Measurements from ENCODE around the gene BBS4. TPM values are rescaled to one million over a fixed set of nuclear protein-coding genes. Genes with fewer than 3 reads are reported as not detected.
A peak's percentile ranks its signal among the peaks of the same experiment; 100 is the strongest.

BBS4 gene
- total and polyA plus RNA-seq, 2 donors (not counting 1 experiment from before 2014, with no cell fraction given): 27.9 to 29.4 TPM

- H3K36me3 ChIP-seq (ENCODE audit: control insufficient read depth, insufficient read depth, low read length): no peaks in the 10 kb centered on the region
- DNase-seq (ENCODE audit: low read depth in 2 of 2): peak in 1 of 2 donors; percentile 8
- H3K4me2 ChIP-seq (ENCODE audit: extremely low read depth, insufficient read depth, low read length): no peak overlapping the region
- no peak overlapping the region for H3K27ac ChIP-seq (ENCODE audit: insufficient read depth, low read length)
- no peaks in the 10 kb centered on the region for H3K9me3 ChIP-seq (ENCODE audit: control insufficient read depth, insufficient read depth, low read depth, low read length)
- H2AFZ ChIP-seq (ENCODE audit: low read length): no peak overlapping the region
- no peak overlapping the region for H3K4me3 ChIP-seq (replicated peaks in 1 of 4; ENCODE audit: control extremely low read depth in 1 of 4, insufficient read depth in 1 of 4, low read depth in 3 of 4, low read length in 4 of 4)
- no peak overlapping the region for H3K9ac ChIP-seq (ENCODE audit: insufficient read depth, low read length)
- H3K27me3 ChIP-seq (ENCODE audit: control insufficient read depth, insufficient read depth, low read length): no peaks in the 10 kb centered on the region
- no peak for TF ChIP-seq EZH2 (IDR thresholded peaks at IDR 0.05; ENCODE audit: low read length, missing control alignments)
- peak in 1 of 2 donors; percentile 6 for TF ChIP-seq CTCF (conservative IDR thresholded peaks at IDR 0.05 in 1 of 2, IDR thresholded peaks at IDR 0.05 in 1 of 2; ENCODE audit: low read depth in 1 of 2, low read length in 2 of 2)
- no peaks in the 10 kb centered on the region for H3K4me1 ChIP-seq (ENCODE audit: control insufficient read depth, extremely low read depth, insufficient read depth, low read length)
- H3K79me2 ChIP-seq (ENCODE audit: control insufficient read depth, insufficient read depth, low read length): peaks cover 6% of the 10 kb centered on the region
- H4K20me1 ChIP-seq (ENCODE audit: control insufficient read depth, extremely low read depth, insufficient read depth, low read length): no peaks in the 10 kb centered on the region
Measured at GRCh38 chr15:72770673-72771328, 84.8 kb downstream of the BBS4 start.

GRCh38 chr15:72771329-72771725 is 85.3 kb downstream of the BBS4 start:
- Histone ChIP-seq H3K9ac (ENCODE audit: insufficient read depth, low read length) (no peak overlapping the region), H3K79me2 (ENCODE audit: control insufficient read depth, insufficient read depth, low read length) (peaks cover 11% of the 10 kb centered on the region), H2AFZ (ENCODE audit: low read length) (no peak overlapping the region), H3K4me3 (replicated peaks in 1 of 4; ENCODE audit: control extremely low read depth in 1 of 4, insufficient read depth in 1 of 4, low read depth in 3 of 4, low read length in 4 of 4) (no peak overlapping the region), H3K27me3 (ENCODE audit: control insufficient read depth, insufficient read depth, low read length) (no peaks in the 10 kb centered on the region), H3K4me1 (ENCODE audit: control insufficient read depth, extremely low read depth, insufficient read depth, low read length) (no peaks in the 10 kb centered on the region), H4K20me1 (ENCODE audit: control insufficient read depth, extremely low read depth, insufficient read depth, low read length) (no peaks in the 10 kb centered on the region), H3K9me3 (ENCODE audit: control insufficient read depth, insufficient read depth, low read depth, low read length) (no peaks in the 10 kb centered on the region), H3K36me3 (ENCODE audit: control insufficient read depth, insufficient read depth, low read length) (no peaks in the 10 kb centered on the region), H3K4me2 (ENCODE audit: extremely low read depth, insufficient read depth, low read length) (no peak overlapping the region), H3K27ac (ENCODE audit: insufficient read depth, low read length) (no peak overlapping the region)
- TF ChIP-seq CTCF (conservative IDR thresholded peaks at IDR 0.05 in 1 of 2, IDR thresholded peaks at IDR 0.05 in 1 of 2; ENCODE audit: low read depth in 1 of 2, low read length in 2 of 2) (no peak), EZH2 (IDR thresholded peaks at IDR 0.05; ENCODE audit: low read length, missing control alignments) (no peak)
- no peak for DNase-seq (ENCODE audit: low read depth in 2 of 2)

GRCh38 chr15:72774696-72775383 is 88.8 kb downstream of the BBS4 start:
- no peak for DNase-seq (ENCODE audit: low read depth in 2 of 2)
- H3K79me2 ChIP-seq (ENCODE audit: control insufficient read depth, insufficient read depth, low read length): peaks cover 24% of the 10 kb centered on the region
- no peak overlapping the region for H3K9ac ChIP-seq (ENCODE audit: insufficient read depth, low read length)
- H4K20me1 ChIP-seq (ENCODE audit: control insufficient read depth, extremely low read depth, insufficient read depth, low read length): no peaks in the 10 kb centered on the region
- no peaks in the 10 kb centered on the region for H3K4me1 ChIP-seq (ENCODE audit: control insufficient read depth, extremely low read depth, insufficient read depth, low read length)
- no peaks in the 10 kb centered on the region for H3K36me3 ChIP-seq (ENCODE audit: control insufficient read depth, insufficient read depth, low read length)
- H2AFZ ChIP-seq (ENCODE audit: low read length): no peak overlapping the region
- no peaks in the 10 kb centered on the region for H3K27me3 ChIP-seq (ENCODE audit: control insufficient read depth, insufficient read depth, low read length)
- H3K4me3 ChIP-seq (replicated peaks in 1 of 4; ENCODE audit: control extremely low read depth in 1 of 4, insufficient read depth in 1 of 4, low read depth in 3 of 4, low read length in 4 of 4): no peak overlapping the region
- no peaks in the 10 kb centered on the region for H3K9me3 ChIP-seq (ENCODE audit: control insufficient read depth, insufficient read depth, low read depth, low read length)
- TF ChIP-seq CTCF (conservative IDR thresholded peaks at IDR 0.05 in 1 of 2, IDR thresholded peaks at IDR 0.05 in 1 of 2; ENCODE audit: low read depth in 1 of 2, low read length in 2 of 2) (no peak), EZH2 (IDR thresholded peaks at IDR 0.05; ENCODE audit: low read length, missing control alignments) (no peak)
- no peak overlapping the region for H3K27ac ChIP-seq (ENCODE audit: insufficient read depth, low read length)
- no peak overlapping the region for H3K4me2 ChIP-seq (ENCODE audit: extremely low read depth, insufficient read depth, low read length)

All from fibroblast of lung (primary cell).